ENCODE results near the gene CUZD1.

GRCh38 chr10:122875843-122876466, 30.3 kb upstream of the CUZD1 start:
- TF ChIP-seq CTCF (IDR thresholded peaks at IDR 0.05) (no peak), EZH2 (IDR thresholded peaks at IDR 0.05) (no peak)
